ENCODE data around the gene RAB34. TPM values are rescaled to one million over a fixed set of nuclear protein-coding genes. Genes with fewer than 3 reads are reported as not detected.

The RAB34 gene
- 10 to 100 TPM; 11.6 to 22.6 (median 18.2) TPM for polyA plus RNA-seq (ENCODE audit: low read depth in 6 of 6)

DNA sequence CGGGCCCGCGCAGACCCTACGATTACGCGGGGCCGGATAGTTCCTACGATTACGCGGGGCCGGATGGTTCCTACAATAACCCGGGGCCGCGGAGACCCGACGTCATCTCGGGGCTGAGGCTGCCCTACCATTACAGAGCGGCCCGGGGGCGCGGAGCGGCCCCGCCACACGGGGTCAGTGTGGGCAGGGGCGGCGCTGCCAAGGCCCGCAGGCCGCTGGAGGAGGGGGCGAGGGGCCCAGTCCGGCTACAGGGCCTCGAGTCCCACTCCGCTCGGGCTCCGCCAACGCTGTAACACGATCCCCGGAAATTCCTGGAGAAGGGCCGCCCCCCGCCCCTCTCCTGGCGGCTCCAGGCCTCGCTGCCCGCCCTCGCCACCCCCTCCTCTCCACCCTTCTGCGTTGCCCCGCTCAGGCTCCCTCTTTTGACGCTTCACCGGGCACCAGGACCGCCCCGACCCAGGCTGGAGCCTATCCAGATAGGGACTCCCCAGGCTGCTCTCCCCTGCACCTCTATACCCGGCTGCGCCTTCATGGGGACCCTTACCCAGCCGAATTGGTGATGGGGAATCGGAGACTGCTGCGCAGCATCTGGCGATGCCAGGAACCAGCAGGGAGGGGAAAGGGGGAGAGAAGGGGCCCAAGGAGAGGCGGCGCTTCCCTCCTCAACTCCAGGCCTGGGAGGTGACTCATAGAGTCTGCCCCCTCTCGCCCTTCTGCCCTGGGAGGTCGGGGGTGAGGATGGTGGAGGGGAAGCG lies at the start of gene RAB34:
TSS of gene RAB34 (minus strand) at position 291 of the 755 bp plus-strand sequence. CDS start 602 bp downstream, outside the sequence.
- Mint-ChIP-seq H3K27ac (peak within 1 kb of the TSS; percentile 19 to 89 (median 77)), H3K27me3 (no peaks in the 10 kb centered on the region), H3K36me3 (peaks cover 0 to 10% of the 10 kb centered on the region in 2 donors), H3K9me3 (no peaks in the 10 kb centered on the region), H3K4me1 (peaks cover 26 to 45% (median 41%) of the 10 kb centered on the region in 3 donors), H3K4me3 (peak within 1 kb of the TSS; percentile 77 to 95 (median 84))
- peak; percentile 14 to 21 for ATAC-seq (ENCODE audit: low read depth in 2 of 2)
- peak; percentile 44 for DNase-seq

GRCh38 chr17:28765038-28765437 lies 47.4 kb upstream of the RAB34 start:
- DNase-seq (no peak), ATAC-seq (ENCODE audit: low read depth in 2 of 2) (no peak)
- H3K27ac Mint-ChIP-seq: peak overlapping the region in 2 of 6 donors; percentile 7 to 61
- H3K9me3 Mint-ChIP-seq: no peaks in the 10 kb centered on the region
- no peak overlapping the region for H3K4me3 Mint-ChIP-seq
- no peaks in the 10 kb centered on the region for H3K27me3 Mint-ChIP-seq
- H3K4me1 Mint-ChIP-seq: peaks cover 4 to 15% (median 15%) of the 10 kb centered on the region in 3 donors
- H3K36me3 Mint-ChIP-seq: no peaks in the 10 kb centered on the region

DNA sequence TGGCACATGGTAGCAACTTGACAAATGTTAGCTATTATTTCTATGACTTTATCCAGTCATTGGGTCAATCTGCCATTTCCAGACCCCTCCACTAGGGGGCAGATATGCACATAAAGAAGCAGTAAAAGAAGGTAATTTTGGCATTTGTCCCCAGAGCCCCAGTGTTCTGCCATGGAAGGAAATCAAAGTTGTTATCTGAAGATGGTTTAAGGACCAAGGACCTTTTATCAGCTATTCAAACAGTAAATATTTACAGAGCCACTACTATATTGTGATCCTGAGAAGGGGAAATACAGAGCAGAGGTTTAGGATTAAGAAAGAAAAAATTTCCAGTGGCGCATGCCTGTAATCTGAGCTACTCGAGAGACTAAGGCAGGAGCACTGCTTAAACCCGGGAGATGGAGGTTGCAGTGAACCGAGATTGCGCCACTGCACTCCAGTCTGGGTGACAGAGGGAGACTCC lies 46.2 kb upstream of the RAB34 start:
- Mint-ChIP-seq H3K27ac (peak overlapping the region in 2 of 6 donors; percentile 47 to 56), H3K27me3 (no peaks in the 10 kb centered on the region), H3K4me1 (peaks cover 4 to 18% (median 13%) of the 10 kb centered on the region in 3 donors), H3K9me3 (no peaks in the 10 kb centered on the region), H3K36me3 (no peaks in the 10 kb centered on the region), H3K4me3 (no peak overlapping the region)
- ATAC-seq (ENCODE audit: low read depth in 2 of 2): peak; percentile 69 to 76
- DNase-seq: peak; percentile 72

GRCh38 chr17:28763137-28763799 lies 45.6 kb upstream of the RAB34 start:
- Mint-ChIP-seq H3K9me3 (no peaks in the 10 kb centered on the region), H3K27me3 (no peaks in the 10 kb centered on the region), H3K27ac (peak overlapping the region in 2 of 6 donors; percentile 47 to 56), H3K4me1 (peaks cover 4 to 19% (median 13%) of the 10 kb centered on the region in 3 donors), H3K36me3 (no peaks in the 10 kb centered on the region), H3K4me3 (no peak overlapping the region)
- DNase-seq (no peak), ATAC-seq (ENCODE audit: low read depth in 2 of 2) (peak; percentile 5 to 13)

- Mint-ChIP-seq H3K27ac (peak overlapping the region in 3 of 6 donors; percentile 31 to 66 (median 34)), H3K4me3 (peak overlapping the region in 1 of 8 donors; percentile 12), H3K36me3 (no peaks in the 10 kb centered on the region), H3K4me1 (peaks cover 10 to 19% (median 19%) of the 10 kb centered on the region in 3 donors), H3K27me3 (no peaks in the 10 kb centered on the region), H3K9me3 (no peaks in the 10 kb centered on the region)
- no peak for DNase-seq
- no peak for ATAC-seq (ENCODE audit: low read depth in 2 of 2)
These were observed 43.2 kb upstream of the RAB34 start for GRCh38 chr17:28760601-28761562.

DNA sequence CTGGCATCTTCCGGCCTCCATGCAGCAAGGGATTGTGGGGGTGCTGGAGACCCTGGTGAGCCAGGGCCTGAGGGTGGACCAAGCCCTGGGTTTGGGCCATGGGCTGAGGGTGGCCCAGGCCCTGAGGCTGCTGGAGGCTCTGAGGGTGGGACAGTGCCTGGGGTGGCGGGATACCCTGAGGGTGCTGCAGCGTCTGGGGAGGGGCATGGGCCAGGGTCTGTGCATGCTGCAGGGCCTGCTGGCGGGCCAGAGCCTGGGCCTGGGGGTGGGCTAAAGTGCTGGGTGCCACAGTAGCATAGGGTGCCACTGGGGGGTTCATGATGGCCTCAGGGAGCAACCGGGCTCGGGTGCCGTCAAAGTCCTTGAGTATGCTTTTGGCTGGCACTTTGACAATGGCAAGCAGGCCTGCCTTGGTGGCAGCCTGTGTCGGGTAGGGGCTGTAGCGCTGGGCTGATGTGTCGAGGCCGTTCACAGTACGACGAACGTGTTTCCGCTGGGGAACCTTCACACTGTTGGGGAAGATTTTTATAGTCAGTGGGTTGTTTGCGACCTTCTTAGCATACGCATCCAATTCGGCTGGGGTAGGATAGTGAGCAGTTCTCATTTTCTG lies 41.7 kb upstream of the RAB34 start:
- DNase-seq (no peak), ATAC-seq (ENCODE audit: low read depth in 2 of 2) (no peak)
- H3K4me1 Mint-ChIP-seq: peaks cover 12 to 19% (median 19%) of the 10 kb centered on the region in 3 donors
- no peak overlapping the region for H3K4me3 Mint-ChIP-seq
- no peaks in the 10 kb centered on the region for H3K36me3 Mint-ChIP-seq
- H3K9me3 Mint-ChIP-seq: no peaks in the 10 kb centered on the region
- H3K27me3 Mint-ChIP-seq: no peaks in the 10 kb centered on the region
- H3K27ac Mint-ChIP-seq: peak overlapping the region in 1 of 6 donors; percentile 26

GRCh38 chr17:28758411-28759121 lies 40.9 kb upstream of the RAB34 start:
- ATAC-seq (ENCODE audit: low read depth in 2 of 2): no peak
- Mint-ChIP-seq H3K4me3 (no peak overlapping the region), H3K27ac (peak overlapping the region in 3 of 6 donors; percentile 26 to 82 (median 42)), H3K4me1 (peaks cover 8 to 14% (median 13%) of the 10 kb centered on the region in 3 donors), H3K27me3 (no peaks in the 10 kb centered on the region), H3K36me3 (no peaks in the 10 kb centered on the region), H3K9me3 (no peaks in the 10 kb centered on the region)
- DNase-seq: no peak

DNA sequence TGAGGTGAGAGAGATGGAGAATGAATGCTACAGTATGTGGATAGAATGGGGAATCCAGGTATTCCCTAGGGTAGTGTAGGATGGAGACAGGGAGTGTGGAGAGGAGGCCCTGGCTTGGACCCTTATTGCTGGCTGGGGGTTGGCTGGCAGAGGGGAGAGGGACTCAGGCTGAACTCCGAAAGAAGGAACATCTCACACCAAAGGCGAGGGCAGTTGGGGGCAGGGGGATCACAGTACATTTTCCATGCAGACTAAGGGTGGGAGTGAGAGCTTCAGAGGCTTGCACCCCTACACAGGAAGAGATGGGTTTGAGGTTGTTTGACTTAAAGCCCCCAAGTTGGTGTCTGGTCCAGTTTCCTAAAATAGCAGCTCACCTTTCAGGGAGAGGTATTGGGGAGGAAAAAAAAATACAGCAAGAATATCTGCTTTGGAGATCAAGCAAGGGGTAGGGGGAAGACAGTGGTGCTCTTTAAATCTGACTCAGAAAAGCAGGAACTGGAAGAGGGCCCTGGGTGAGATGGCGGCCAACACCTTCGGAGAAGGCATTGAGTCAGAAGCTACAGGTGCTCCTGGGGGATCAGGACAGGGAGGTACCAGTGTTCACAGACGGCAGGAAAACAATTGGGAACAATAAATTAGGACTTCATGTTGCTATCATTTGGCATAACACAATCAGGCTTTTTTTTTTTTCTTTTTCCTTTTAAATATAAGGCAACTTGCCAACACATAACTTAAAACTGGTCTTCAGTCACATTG lies 38.6 kb upstream of the RAB34 start:
- Mint-ChIP-seq H3K9me3 (no peaks in the 10 kb centered on the region), H3K27me3 (no peaks in the 10 kb centered on the region), H3K36me3 (no peaks in the 10 kb centered on the region), H3K4me1 (peaks cover 6 to 19% (median 8%) of the 10 kb centered on the region in 3 donors), H3K27ac (peak overlapping the region in 2 of 6 donors; percentile 76 to 81), H3K4me3 (peak overlapping the region in 1 of 8 donors; percentile 47)
- DNase-seq (no peak), ATAC-seq (ENCODE audit: low read depth in 2 of 2) (no peak)

DNA sequence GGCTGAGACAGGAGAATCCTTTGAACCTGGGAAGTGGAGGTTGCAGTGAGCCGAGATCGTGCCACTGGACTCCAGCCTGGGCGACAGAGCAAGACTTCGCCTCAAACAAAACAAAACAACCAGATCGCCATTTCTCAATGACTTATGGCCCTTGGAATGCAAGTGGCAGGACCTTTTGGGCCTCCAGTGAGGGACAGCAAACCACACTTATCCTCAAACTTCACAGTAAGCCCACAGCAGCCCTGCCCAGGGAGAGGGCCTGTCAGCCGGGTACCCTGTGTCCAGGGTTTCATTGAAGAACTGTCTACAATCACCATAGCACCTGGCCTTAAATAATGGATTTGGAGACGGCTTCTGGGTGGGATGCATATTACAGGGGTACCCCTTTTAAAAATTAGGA lies 37.8 kb upstream of the RAB34 start:
- Mint-ChIP-seq H3K4me1 (peaks cover 4 to 17% (median 8%) of the 10 kb centered on the region in 3 donors), H3K27ac (peak overlapping the region in 1 of 6 donors; percentile 76), H3K36me3 (no peaks in the 10 kb centered on the region), H3K27me3 (no peaks in the 10 kb centered on the region), H3K9me3 (no peaks in the 10 kb centered on the region), H3K4me3 (no peak overlapping the region)
- DNase-seq (no peak), ATAC-seq (ENCODE audit: low read depth in 2 of 2) (no peak)

DNA sequence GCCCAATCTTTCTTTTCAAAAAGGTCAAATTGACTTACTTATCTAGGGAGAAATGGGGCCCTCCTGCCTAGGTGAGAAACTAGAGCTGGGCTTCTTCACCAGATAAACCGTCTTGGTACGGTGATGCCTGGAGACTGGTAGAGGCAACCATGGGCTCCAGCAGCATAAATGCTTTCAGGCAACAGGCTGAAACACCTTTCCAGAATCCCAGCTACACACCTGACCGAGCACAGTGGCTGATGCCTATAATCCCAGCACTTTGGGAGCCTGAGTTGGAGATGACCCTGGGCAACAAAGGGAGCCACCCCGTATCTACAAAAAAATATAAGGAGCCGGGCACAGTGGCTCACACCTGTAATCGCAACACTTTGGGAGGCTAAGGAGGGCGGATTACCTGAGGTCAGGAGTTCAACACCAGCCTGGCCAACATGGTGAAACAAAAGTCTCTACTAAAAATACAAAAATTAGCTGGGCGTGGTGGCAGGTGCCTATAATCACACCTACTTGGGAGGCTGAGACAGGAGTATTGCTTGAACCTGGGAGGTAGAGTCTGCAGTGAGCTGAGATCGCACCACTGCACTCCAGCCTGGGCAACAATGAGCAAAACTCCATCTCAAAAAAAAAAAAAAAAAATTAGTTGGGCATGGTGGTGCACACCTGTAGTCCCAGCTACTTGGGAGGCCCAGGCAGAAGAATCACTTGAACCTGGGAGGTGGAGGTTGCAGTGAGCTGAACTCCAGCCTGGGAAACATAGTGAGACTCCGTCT lies 34.1 kb upstream of the RAB34 start:
- Mint-ChIP-seq H3K4me3 (peak overlapping the region in 2 of 8 donors; percentile 29 to 41), H3K36me3 (no peaks in the 10 kb centered on the region)
- ATAC-seq (ENCODE audit: low read depth in 2 of 2): no peak

More for the DNA sequence above, 34.1 kb upstream of the RAB34 start:
- DNase-seq: no peak
- peaks cover 16 to 43% (median 21%) of the 10 kb centered on the region in 3 donors for H3K4me1 Mint-ChIP-seq
- H3K9me3 Mint-ChIP-seq: no peaks in the 10 kb centered on the region
- H3K27ac Mint-ChIP-seq: peak overlapping the region in 5 of 6 donors; percentile 44 to 73 (median 49)
- no peaks in the 10 kb centered on the region for H3K27me3 Mint-ChIP-seq

Data from naive B cell (primary cell).